GM18519 (cell line): Measurements from ENCODE around the gene TARBP2.
"Not testable (repeated sequence)": the region's sequence is repeated elsewhere in the genome, so short reads cannot be mapped to it uniquely, and the experiment has no call there.

Experiments used
- ATAC-seq: cut with Tn5 transposase; IDR thresholded peaks from one replicate; pipeline ENCODE4 v1.9.1; 2021; ENCODE audit warnings: mild to moderate bottlenecking, moderate library complexity; ENCODE audit not compliant: unreplicated experiment, low FRiP score

TARBP2 gene

GRCh38 chr12:53510181-53510812 is 9.2 kb downstream of the TARBP2 start:
- ATAC-seq: no peak

GRCh38 chr12:53513712-53514410 is 12.8 kb downstream of the TARBP2 start:
- no peak for ATAC-seq

- ATAC-seq: no peak
Observed at GRCh38 chr12:53514628-53515290, 13.7 kb downstream of the TARBP2 start.

- no peak for ATAC-seq
Observed at GRCh38 chr12:53515291-53515680, 14.2 kb downstream of the TARBP2 start.

GRCh38 chr12:53516758-53517455 is 15.8 kb downstream of the TARBP2 start:
- no peak for ATAC-seq

- ATAC-seq: no peak
Observed at GRCh38 chr12:53518381-53518780, 17.3 kb downstream of the TARBP2 start.

- no peak for ATAC-seq
Observed at GRCh38 chr12:53523131-53523530, 22.0 kb downstream of the TARBP2 start.

GRCh38 chr12:53524476-53524875 is 23.4 kb downstream of the TARBP2 start:
- no peak for ATAC-seq

- ATAC-seq: no peak
Observed at GRCh38 chr12:53530061-53530460, 29.0 kb downstream of the TARBP2 start.

GRCh38 chr12:53530920-53531319 is 29.8 kb downstream of the TARBP2 start:
- ATAC-seq: no peak

- ATAC-seq: no peak
Observed at GRCh38 chr12:53532021-53532420, 30.9 kb downstream of the TARBP2 start.

GRCh38 chr12:53532524-53533445 is 31.7 kb downstream of the TARBP2 start:
- ATAC-seq: no peak

GRCh38 chr12:53533471-53533870 is 32.4 kb downstream of the TARBP2 start:
- ATAC-seq: no peak

GRCh38 chr12:53536962-53537361 is 35.9 kb downstream of the TARBP2 start:
- ATAC-seq: no peak

- ATAC-seq: no peak
Observed at GRCh38 chr12:53538209-53538689, 37.2 kb downstream of the TARBP2 start.

GRCh38 chr12:53539526-53539925 is 38.4 kb downstream of the TARBP2 start:
- ATAC-seq: no peak

GRCh38 chr12:53543539-53543938 is 42.5 kb downstream of the TARBP2 start:
- ATAC-seq: no peak

- ATAC-seq: not testable (repeated sequence)
Observed at GRCh38 chr12:53548354-53548753, 47.3 kb downstream of the TARBP2 start.

GRCh38 chr12:53550131-53550530 is 49.0 kb downstream of the TARBP2 start:
- not testable (repeated sequence) for ATAC-seq

GRCh38 chr12:53550595-53550994 is 49.5 kb downstream of the TARBP2 start:
- no peak for ATAC-seq
